IPS-NIHi7 (cell line): Measurements from ENCODE around the gene KIF5C.
A peak's percentile ranks its signal among the peaks of the same experiment; 100 is the strongest.

ENCODE experiments used
- DNase-seq: peaks from one replicate; pipeline ENCODE4 v3.0.0; 2012; ENCODE audit warnings: mixed read lengths; ENCODE audit errors: extremely low spot score

KIF5C gene

DNA sequence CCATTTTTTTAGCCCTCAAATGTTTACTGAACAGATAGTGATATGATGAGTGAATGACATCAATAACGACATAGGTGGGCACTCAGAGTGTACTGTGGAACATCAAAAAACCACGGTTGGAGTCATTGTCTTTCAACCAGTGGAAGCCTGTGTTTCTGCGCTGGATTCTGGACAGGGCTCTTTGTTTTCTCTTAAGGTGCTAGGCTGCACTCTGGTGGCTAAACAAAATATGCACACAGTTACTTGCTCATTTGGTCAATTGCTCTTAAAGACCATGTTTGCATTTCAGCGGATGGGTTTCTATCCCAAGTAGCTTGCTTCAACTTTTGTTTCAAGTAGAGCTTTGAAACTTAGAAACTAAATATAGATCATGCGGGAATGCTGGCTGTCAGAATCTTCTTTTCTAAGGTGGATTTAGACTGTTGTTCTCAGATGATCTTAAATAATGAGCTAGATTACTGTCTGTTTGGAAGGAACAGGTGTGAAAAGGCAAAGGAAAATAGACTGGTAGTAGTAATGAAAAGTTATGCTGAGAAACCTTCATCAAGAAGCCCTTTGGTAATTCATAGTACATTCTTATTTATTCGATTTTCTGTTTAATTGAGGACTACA, 115.0 kb downstream of the KIF5C start:
- DNase-seq: peak; percentile 70

DNA sequence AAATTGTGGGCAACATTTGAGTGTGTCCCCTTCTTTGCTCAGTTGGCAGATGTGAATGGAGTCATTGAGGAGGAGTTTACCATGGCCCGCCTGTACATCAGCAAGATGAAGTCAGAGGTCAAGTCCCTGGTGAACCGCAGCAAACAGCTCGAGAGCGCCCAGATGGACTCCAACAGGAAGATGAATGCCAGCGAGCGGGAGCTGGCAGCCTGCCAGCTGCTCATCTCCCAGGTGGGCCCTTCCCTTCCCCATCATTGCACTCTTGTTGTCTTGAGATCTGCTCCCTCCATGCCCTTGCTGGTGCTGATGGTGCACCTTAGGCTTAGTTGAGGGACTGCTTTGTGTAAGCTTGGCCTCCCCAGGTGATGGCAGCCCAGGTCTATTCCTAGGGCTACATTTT, 115.9 kb downstream of the KIF5C start:
- DNase-seq: no peak

- DNase-seq: no peak
Observed at GRCh38 chr2:148992448-148992847, 117.4 kb downstream of the KIF5C start.

- no peak for DNase-seq
Observed at GRCh38 chr2:148993351-148993750, 118.3 kb downstream of the KIF5C start.

- DNase-seq: no peak
Observed at GRCh38 chr2:148994341-148994740, 119.3 kb downstream of the KIF5C start.

- DNase-seq: no peak
Observed at GRCh38 chr2:148996805-148997204, 121.8 kb downstream of the KIF5C start.

- DNase-seq: no peak
Observed at GRCh38 chr2:148998165-148998830, 123.3 kb downstream of the KIF5C start.

- no peak for DNase-seq
Observed at GRCh38 chr2:148998831-148999200, 123.8 kb downstream of the KIF5C start.

- DNase-seq: peak; percentile 28
Observed at GRCh38 chr2:148999451-148999921, 124.5 kb downstream of the KIF5C start.

DNA sequence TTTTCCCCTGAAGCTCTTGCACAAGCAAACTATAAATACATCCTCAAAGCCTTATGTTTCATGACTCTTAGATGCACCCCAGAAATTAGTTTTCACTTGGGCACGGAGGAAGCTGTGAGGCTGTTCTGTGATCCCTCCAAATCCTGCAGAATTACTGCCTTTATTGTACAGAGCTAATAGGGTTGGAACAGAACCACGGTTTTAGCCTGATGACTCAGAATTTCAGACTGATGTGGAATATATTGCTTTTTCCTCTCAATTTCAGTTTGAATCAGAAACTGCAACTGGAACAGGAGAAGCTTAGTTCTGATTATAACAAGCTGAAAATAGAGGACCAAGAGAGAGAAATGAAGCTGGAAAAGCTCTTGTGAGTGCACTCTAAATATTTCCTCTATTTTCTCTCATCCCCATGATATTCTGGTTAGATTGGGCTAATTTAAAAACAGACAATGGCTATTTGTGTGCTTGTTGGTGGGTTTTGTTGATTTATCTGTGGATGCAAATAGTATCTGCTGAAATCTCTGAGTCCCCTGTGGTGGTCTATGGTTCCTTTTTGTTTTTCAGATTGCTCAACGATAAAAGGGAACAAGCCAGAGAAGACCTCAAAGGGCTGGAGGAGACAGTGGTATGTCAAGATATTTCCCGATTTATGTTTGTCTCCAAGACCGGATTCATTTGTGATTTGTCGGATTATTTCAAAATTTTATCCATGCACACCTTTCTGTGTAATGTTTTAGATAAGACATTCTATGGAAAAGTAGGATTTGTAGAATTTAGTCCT, 125.3 kb downstream of the KIF5C start:
- no peak for DNase-seq

GRCh38 chr2:149001496-149001895, 126.5 kb downstream of the KIF5C start:
- no peak for DNase-seq

- no peak for DNase-seq
Observed at GRCh38 chr2:149002378-149002890, 127.4 kb downstream of the KIF5C start.

GRCh38 chr2:149002891-149003740, 128.1 kb downstream of the KIF5C start:
- no peak for DNase-seq

- no peak for DNase-seq
Observed at GRCh38 chr2:149004836-149005235, 129.8 kb downstream of the KIF5C start.

GRCh38 chr2:149005471-149006077, 130.5 kb downstream of the KIF5C start:
- DNase-seq: no peak

GRCh38 chr2:149006883-149007543, 132.0 kb downstream of the KIF5C start:
- DNase-seq: no peak

GRCh38 chr2:149008381-149008780, 133.4 kb downstream of the KIF5C start:
- no peak for DNase-seq

DNA sequence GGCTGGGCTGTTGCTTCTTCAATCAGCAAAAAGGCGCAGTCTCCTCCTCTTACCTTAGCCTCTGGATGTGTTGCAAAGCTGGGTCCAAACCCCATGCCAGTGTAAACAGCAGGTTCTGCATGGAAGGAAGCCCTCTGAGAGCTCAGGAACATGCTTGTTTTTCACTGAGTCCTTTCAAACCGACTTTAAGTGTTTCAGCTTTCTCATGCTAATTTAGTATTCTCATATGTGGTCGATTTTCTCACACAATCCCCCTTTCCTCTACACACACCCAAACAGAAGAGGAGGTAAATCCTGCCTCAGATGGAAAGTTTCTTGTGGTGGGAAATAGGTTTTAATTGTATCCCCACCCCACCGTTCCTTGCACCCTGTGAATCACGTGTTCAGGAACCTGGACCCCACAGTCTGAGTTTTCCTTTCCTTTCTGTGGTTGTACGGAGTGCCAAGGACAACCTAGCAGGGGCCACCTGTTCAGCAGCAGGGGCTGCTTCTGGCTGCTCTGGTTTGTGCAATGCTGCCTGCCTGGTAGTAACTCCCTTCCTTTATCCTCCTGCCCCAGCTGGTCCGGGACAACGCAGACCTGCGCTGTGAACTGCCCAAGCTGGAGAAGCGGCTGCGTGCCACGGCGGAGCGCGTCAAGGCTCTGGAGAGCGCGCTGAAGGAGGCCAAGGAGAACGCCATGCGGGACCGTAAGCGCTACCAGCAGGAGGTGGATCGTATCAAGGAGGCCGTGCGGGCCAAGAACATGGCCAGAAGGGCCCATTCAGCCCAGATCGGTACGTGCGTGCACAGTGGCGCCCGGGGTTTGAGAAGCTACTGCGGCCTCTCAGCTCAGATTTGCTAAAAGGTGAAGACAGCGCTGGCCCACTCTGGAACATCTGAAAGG, 134.8 kb downstream of the KIF5C start:
- no peak for DNase-seq

DNA sequence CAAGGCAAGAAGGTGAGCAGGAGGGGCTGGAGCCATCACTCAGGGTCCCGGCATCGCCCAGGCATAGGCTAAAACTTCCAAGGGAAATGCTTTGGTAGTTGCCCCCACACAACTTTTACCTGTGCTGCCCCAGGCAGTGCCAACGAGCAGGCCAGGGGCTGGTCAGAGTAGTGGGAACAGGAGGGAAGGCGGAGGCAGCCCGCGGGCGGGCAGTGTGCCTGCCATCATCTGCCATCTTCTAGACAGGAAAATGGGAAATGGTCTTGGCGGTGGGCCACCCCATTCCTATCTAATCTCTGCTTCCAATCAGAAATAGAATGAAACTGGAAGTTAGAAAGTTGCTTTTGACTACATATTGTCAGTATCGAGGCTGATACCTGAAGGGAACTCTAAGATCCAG, 137.5 kb downstream of the KIF5C start:
- DNase-seq: no peak

DNA sequence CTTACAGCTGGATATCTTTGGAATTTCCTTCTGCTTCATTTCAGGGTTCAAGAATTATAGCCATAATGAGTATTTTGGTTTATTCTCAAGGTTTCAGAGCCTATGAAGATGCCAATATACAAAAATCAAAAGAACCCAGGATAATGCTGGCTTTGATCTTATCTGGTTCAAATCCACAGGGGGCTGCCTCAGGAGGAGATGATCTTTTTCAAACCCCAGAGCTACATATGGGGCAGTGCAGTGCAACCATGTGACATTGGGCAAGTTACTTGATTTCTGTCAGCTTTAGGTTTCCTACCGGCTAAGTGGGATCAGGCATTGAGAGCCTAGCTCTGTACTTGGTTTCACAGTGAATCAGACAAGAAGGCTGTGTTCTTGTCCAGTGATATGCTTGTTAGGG, 140.5 kb downstream of the KIF5C start:
- DNase-seq: no peak
